Activated CD8-positive, alpha-beta memory T cell treated with anti-CD3 and anti-CD28 coated beads, Interleukin-2, amount 10 ng/mL, durations not matched to agents 7 days and 5 days (primary cell): Measurements from ENCODE around the gene FBN2. TPM values are rescaled to one million over a fixed set of nuclear protein-coding genes. Genes with fewer than 3 reads are reported as not detected.

Experiments used
- ATAC-seq: fragments of 150-1000 bp; cut with Tn5 transposase; one replicate; pipeline ENCODE4 v1.10.0; 2021; ENCODE audit warnings: moderate library complexity
- CTCF ChIA-PET: fragments of 350-600 bp; sonication (Branson Sonifier 250); formaldehyde crosslinking; loops from one replicate; lab custom pipeline; 2021; ENCODE audit warnings: antibody characterized with exemption; lab: Charles Lee
- DNase-seq: peaks from one replicate; pipeline ENCODE4 v3.0.0-alpha.2; 2020
- H3K27ac Mint-ChIP-seq: one replicate; pipeline ENCODE4 v1.8.0; 2021; ENCODE audit warnings: mild to moderate bottlenecking, mixed read lengths
- H3K27me3 Mint-ChIP-seq: one replicate; pipeline ENCODE4 v1.8.0; 2021; ENCODE audit warnings: mixed read lengths
- H3K36me3 Mint-ChIP-seq: one replicate; pipeline ENCODE4 v1.8.0; 2021; ENCODE audit warnings: mild to moderate bottlenecking, mixed read lengths
- H3K4me1 Mint-ChIP-seq: one replicate; pipeline ENCODE4 v1.8.0; 2021; ENCODE audit warnings: mixed read lengths
- H3K4me3 Mint-ChIP-seq: one replicate; pipeline ENCODE4 v1.8.0; 2021; ENCODE audit warnings: mild to moderate bottlenecking, moderate library complexity, mixed read lengths
- H3K9me3 Mint-ChIP-seq: one replicate; pipeline ENCODE4 v1.8.0; 2022; ENCODE audit warnings: low read depth, mixed read lengths
- total RNA-seq, 2 experiments: library from RNA; stranded (reverse); gene quantifications; one replicate each; pipeline ENCODE4 v1.2.3, GENCODE V29; 2021

FBN2 gene
- total RNA-seq, 2 experiments from 2014 or later = not detected

DNA sequence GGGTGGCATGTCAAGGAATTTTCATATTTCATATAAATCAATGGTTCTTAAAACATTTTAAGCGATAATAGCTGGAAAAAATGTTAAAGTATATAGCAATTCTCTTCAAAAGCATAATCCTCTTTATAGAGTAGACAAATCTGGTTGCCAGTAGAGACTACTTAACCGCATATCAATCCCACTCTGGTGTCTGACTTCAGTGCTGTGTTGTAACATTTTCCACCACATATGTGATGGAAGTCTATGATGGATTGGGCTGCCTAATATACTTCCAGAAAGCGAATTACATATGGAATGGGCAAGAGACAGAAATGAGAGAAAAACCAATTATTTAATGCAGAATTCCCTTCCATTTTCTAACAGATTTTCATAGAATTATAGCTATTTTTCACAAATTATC is 54.3 kb downstream of the FBN2 start:
- H3K27ac Mint-ChIP-seq = no peak overlapping the region
- DNase-seq (no peak), ATAC-seq (no peak)
- no peak overlapping the region for H3K4me3 Mint-ChIP-seq
- no peaks in the 10 kb centered on the region for H3K36me3 Mint-ChIP-seq
- no peaks in the 10 kb centered on the region for H3K27me3 Mint-ChIP-seq
- no peaks in the 10 kb centered on the region for H3K9me3 Mint-ChIP-seq
- CTCF ChIA-PET = no interaction called here
- H3K4me1 Mint-ChIP-seq = no peaks in the 10 kb centered on the region

DNA sequence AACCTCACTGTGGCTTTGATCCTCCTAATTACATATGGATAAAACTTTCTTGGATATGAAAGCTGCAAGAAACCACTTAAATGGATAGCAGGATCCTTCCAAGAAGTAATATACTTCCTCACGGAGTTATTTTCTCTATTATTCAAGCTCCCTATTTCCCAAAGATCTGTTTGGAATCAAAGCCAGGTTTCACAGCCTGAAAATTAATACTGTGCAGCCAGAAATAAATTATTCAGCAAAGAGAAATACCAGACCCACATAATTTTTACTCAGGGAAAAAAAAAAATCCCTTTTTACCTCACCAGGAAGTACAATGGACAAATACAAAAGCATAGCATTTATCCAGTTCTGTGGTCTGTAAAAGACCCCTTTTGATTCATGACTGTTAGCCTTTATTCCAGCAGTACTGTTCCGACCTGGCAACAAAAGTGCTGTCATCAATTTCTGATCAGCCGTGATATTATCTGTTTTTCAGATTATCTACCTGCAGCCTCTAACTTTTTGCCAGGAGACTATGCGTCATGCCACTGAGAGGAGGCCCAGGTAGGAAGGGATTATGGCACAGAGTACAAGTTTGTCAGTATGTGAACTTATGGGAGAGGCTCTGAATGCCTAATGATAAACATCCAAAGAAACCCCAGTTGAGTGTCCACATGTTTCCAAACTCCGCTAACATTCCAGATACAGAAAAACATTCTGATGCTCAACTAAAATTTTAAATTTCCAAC is 57.0 kb downstream of the FBN2 start:
- no peak for DNase-seq
- Mint-ChIP-seq H3K9me3 (no peaks in the 10 kb centered on the region), H3K27ac (no peak overlapping the region), H3K4me1 (no peaks in the 10 kb centered on the region), H3K36me3 (no peaks in the 10 kb centered on the region), H3K4me3 (no peak overlapping the region), H3K27me3 (no peaks in the 10 kb centered on the region)
- no peak for ATAC-seq
- CTCF ChIA-PET = no interaction called here

DNA sequence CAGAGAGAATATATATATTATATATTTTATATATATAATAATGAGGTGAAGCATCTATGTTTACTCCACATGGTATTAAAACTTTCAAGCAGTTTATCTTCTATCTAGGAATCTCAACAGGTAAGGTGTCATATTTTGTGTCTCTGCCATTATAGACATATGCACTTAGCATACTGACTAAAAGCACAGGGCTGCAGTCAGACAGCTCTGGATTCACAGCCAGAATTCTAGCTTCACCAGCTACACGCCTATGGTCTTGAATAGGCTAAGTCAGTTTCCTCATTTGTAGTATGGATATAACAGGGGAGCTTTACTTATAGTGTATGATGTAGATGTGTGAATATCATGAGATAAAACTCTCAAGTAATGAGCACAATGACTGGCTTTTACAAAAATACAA is 57.9 kb downstream of the FBN2 start:
- CTCF ChIA-PET = no interaction called here
- H3K36me3 Mint-ChIP-seq = no peaks in the 10 kb centered on the region
- H3K27ac Mint-ChIP-seq = no peak overlapping the region
- no peaks in the 10 kb centered on the region for H3K9me3 Mint-ChIP-seq
- no peaks in the 10 kb centered on the region for H3K4me1 Mint-ChIP-seq
- ATAC-seq (no peak), DNase-seq (no peak)
- H3K4me3 Mint-ChIP-seq = no peak overlapping the region
- H3K27me3 Mint-ChIP-seq = no peaks in the 10 kb centered on the region

DNA sequence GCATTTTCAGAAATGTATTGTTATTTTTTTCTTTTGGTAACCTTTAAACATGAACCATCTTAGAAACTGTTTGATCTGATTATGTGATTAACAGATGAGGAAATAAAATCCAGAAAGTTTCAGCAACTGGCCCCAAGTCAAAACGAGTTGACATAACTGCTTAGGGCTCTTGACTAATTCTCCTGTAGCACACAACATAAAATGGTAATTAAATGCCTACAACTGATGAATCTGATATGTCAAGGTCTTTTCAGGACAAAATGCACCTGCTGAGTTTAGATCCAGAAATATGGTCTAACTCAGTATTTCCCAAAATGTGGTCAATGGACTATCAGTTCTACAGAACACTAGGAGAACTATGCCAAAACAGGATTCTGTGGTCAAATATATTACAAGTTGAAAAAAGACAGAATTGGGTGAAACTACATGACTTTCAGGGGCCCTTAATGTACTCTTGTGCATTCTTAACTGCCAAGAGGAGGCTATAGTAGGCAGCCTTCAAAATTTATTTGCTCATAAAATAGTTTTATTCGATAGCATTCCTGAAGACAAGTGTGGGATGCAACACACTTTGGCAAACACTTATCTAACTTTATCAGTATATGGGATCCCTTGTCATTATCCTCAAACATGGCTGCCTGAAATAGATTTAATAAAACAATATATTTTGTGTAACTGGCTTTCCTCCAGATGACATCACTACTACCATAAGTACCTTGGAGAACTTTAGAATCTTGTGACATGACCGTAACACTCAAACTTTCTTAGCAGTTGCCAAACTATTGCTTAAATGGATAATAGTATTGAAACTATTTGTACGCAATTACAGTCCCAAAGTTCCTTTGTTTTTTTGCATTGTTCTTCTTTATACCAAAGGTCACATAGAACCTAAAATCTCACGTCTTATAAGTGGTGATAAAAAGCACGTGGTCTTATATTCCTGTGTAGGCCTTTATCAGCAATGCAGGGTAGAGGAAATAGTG is 59.4 kb downstream of the FBN2 start:
- ATAC-seq (no peak), DNase-seq (no peak)
- H3K27me3 Mint-ChIP-seq = no peaks in the 10 kb centered on the region
- no peak overlapping the region for H3K27ac Mint-ChIP-seq
- H3K4me3 Mint-ChIP-seq = no peak overlapping the region
- no peaks in the 10 kb centered on the region for H3K4me1 Mint-ChIP-seq
- no peaks in the 10 kb centered on the region for H3K36me3 Mint-ChIP-seq
- CTCF ChIA-PET = no interaction called here
- H3K9me3 Mint-ChIP-seq = no peaks in the 10 kb centered on the region

DNA sequence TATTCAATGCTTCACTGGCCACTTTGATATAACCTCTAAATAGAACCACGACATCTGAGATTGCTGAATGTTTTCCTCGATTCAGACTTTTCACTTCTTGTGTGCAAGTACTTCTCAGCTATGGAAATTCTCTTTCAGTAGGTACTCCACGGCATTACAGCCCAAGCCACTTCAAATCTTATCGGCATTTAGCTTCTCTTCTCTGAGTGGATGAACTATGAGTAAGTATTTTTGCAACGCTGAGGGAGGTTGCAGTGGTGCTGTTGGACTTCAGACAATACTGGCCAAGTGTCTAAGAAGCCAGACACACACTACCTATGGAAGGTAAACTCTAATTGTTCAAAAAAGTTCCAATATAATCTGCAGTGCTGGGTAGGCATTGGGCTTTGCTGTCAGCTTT is 60.1 kb downstream of the FBN2 start:
- H3K9me3 Mint-ChIP-seq = no peaks in the 10 kb centered on the region
- no peaks in the 10 kb centered on the region for H3K36me3 Mint-ChIP-seq
- no peak for ATAC-seq
- no peaks in the 10 kb centered on the region for H3K4me1 Mint-ChIP-seq
- H3K27me3 Mint-ChIP-seq = no peaks in the 10 kb centered on the region
- CTCF ChIA-PET = no interaction called here
- no peak overlapping the region for H3K4me3 Mint-ChIP-seq
- H3K27ac Mint-ChIP-seq = no peak overlapping the region
- DNase-seq = no peak

DNA sequence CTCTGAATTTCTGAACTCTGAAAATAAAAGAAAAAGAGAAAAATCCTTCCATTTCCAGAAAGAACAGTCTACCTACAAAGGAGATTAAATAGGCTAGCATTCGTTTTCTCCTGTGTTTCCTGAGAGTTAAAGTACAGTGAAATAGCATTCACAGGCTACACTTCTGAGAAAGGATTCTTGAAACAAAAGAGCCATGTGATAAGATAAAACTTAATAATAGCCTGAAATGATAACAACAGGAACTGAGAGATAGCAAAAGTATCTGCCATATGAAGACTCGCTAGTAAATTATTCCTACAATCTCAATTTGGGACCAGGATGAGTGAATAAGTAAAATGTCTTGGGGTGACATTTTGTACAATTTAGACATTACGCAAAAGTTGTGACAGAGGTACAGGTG is 62.4 kb downstream of the FBN2 start:
- H3K27ac Mint-ChIP-seq = no peak overlapping the region
- H3K4me1 Mint-ChIP-seq = no peaks in the 10 kb centered on the region
- H3K36me3 Mint-ChIP-seq = no peaks in the 10 kb centered on the region
- peaks cover 2% of the 10 kb centered on the region for H3K9me3 Mint-ChIP-seq
- DNase-seq = no peak
- H3K4me3 Mint-ChIP-seq = no peak overlapping the region
- ATAC-seq = no peak
- CTCF ChIA-PET = no interaction called here
- no peaks in the 10 kb centered on the region for H3K27me3 Mint-ChIP-seq

DNA sequence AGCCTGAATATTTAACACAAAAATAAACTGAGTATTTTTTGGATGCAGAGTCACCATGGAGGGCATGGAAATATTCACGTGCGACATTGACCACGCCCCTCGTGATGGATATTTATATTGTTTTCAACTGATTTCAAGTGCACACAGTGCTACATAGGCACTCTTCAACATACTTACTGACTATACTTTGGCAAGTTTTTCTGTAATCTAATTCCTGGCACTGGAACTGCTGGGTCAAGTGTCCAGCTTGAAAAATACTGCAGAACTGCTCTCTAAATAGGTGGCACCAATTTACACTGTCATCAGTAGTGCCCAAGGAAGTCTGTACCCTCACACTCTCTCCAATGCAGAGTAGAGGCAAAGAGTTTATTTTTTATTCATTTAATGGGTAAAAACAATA is 65.1 kb downstream of the FBN2 start:
- CTCF ChIA-PET = no interaction called here
- no peaks in the 10 kb centered on the region for H3K4me1 Mint-ChIP-seq
- peaks cover 2% of the 10 kb centered on the region for H3K9me3 Mint-ChIP-seq
- H3K36me3 Mint-ChIP-seq = no peaks in the 10 kb centered on the region
- H3K4me3 Mint-ChIP-seq = no peak overlapping the region
- no peak for ATAC-seq
- H3K27me3 Mint-ChIP-seq = no peaks in the 10 kb centered on the region
- H3K27ac Mint-ChIP-seq = no peak overlapping the region
- no peak for DNase-seq

DNA sequence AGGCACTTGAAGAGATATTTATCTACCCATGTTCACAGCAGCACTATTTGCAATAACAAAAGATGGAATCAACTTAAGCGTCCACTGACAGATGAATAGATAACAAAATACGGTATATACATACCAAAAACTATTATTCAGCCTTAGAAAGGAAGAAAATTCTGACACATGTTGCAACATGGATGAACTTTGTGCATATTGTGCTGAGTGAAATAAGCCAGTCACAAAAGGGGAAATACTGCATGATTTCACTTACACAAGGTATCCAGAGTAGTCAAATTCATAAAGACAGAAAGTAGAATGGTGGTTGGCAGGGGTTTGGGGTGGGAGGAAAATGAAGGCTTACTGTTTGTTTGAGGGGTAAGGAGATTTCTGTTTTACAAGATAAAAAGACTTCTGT is 66.0 kb downstream of the FBN2 start:
- no peaks in the 10 kb centered on the region for H3K4me1 Mint-ChIP-seq

DNA sequence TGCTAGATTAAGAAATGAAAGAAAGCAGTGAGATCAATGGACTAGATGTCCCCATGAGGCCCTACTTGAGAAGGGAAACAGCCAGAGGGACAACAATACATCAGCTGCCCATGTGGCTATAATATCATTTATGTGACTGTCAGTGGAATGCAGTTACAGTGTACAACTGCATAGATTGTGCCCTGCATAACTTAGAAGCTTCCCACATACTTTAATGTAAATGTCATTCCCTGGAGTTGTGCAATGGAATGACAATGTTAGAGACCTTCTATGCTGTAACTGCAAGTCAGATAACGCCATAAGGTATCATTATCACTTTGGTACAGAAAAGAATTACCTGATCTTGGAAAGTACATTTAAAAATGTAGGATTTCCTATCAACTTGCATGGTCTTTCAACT is 67.4 kb downstream of the FBN2 start:
- ATAC-seq = no peak
- Mint-ChIP-seq H3K4me1 (no peaks in the 10 kb centered on the region), H3K4me3 (no peak overlapping the region), H3K27ac (no peak overlapping the region), H3K27me3 (no peaks in the 10 kb centered on the region), H3K9me3 (peaks cover 2% of the 10 kb centered on the region), H3K36me3 (no peaks in the 10 kb centered on the region)
- CTCF ChIA-PET = no interaction called here
- no peak for DNase-seq

More for the DNA sequence above, 66.0 kb downstream of the FBN2 start:
- DNase-seq = no peak
- Mint-ChIP-seq H3K27me3 (no peaks in the 10 kb centered on the region), H3K27ac (no peak overlapping the region), H3K36me3 (no peaks in the 10 kb centered on the region), H3K4me3 (no peak overlapping the region), H3K9me3 (peaks cover 2% of the 10 kb centered on the region)
- CTCF ChIA-PET = no interaction called here
- ATAC-seq = no peak

DNA sequence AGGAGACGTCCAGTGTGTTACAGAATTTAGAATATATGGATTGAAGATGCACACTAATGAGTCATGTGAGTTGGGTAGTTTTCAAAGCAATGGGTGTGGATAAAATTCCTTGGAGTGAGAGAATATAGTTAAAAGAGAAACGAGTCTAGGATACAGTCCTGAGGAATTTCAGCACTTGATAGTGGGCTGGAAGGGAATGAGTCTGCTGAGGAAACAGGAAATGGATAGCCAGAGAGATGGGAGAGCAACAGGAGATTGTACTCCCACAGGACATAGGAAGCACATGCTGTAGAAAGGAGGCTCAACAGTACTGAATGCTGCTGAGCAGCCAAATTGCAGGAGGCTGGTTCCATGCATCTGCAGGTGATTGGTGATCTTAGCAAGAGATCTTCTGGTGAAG is 68.1 kb downstream of the FBN2 start:
- Mint-ChIP-seq H3K27ac (no peak overlapping the region), H3K36me3 (no peaks in the 10 kb centered on the region), H3K27me3 (no peaks in the 10 kb centered on the region), H3K9me3 (peaks cover 2% of the 10 kb centered on the region), H3K4me3 (no peak overlapping the region), H3K4me1 (no peaks in the 10 kb centered on the region)
- CTCF ChIA-PET = no interaction called here
- no peak for DNase-seq
- ATAC-seq = no peak

DNA sequence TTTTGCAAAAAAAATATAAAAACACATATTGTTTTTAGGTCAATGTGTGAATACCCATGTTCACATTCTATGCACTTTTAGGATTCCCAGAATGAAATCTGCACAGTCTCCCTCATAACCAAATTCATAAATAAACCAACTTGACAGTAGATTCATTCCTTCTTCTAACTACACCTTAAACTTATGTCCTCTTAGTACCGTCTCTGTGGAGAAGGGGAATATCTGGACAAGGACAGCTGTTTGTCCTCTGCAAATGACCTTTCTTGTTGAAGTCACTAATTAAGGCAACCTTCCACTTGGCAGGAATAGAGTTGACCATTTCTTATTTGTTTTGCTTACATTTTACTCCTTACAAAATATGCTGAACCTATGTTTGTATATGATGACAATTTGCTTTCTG is 71.1 kb downstream of the FBN2 start:
- no peak overlapping the region for H3K4me3 Mint-ChIP-seq
- no peaks in the 10 kb centered on the region for H3K36me3 Mint-ChIP-seq
- peaks cover 1% of the 10 kb centered on the region for H3K9me3 Mint-ChIP-seq
- ATAC-seq = no peak
- CTCF ChIA-PET = no interaction called here
- H3K4me1 Mint-ChIP-seq = no peaks in the 10 kb centered on the region
- no peak for DNase-seq
- no peak overlapping the region for H3K27ac Mint-ChIP-seq
- no peaks in the 10 kb centered on the region for H3K27me3 Mint-ChIP-seq

DNA sequence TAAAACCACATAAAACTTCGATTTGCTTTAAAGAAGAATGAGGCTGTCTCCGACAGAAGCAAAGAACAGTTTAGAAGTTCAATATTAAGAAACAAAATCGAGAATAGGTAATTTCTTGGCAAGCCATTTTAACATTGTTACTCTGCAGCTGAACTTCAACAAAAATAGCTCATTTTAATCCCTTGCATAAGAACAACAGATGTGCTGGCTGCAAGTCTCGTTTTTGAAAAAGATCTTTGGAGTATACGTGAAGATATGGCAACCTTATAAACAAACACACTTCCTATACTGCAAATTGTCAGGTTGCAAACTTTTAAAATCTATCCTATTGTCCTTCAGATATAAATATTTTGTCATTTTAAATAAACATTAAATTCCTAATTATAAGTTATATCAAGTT is 71.5 kb downstream of the FBN2 start:
- H3K4me3 Mint-ChIP-seq = no peak overlapping the region
- no peak overlapping the region for H3K27ac Mint-ChIP-seq
- H3K27me3 Mint-ChIP-seq = no peaks in the 10 kb centered on the region
- no peak for DNase-seq
- no peaks in the 10 kb centered on the region for H3K36me3 Mint-ChIP-seq
- no peak for ATAC-seq
- no peaks in the 10 kb centered on the region for H3K9me3 Mint-ChIP-seq
- H3K4me1 Mint-ChIP-seq = no peaks in the 10 kb centered on the region
- CTCF ChIA-PET = no interaction called here

DNA sequence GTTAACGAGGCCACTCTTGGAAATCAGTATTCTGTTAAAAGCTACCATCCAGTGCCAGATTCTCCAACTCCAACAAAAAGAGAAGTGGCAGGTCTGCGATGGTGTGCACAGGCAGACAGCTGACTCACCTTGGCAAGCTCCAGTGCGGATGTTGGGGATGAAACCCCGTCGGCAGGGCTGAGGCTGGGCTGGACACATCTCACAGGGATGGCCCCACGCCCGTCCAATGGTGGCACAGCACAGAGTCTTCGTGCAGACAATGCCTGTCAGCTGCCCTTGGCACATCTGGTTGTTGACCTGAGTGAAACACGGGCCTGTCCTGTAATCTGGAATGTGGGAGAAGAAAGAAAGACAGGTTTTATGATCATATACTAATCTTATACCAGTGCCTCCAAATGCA is 73.4 kb downstream of the FBN2 start:
- Mint-ChIP-seq H3K4me3 (no peak overlapping the region), H3K9me3 (no peaks in the 10 kb centered on the region), H3K27me3 (no peaks in the 10 kb centered on the region), H3K27ac (no peak overlapping the region), H3K4me1 (no peaks in the 10 kb centered on the region), H3K36me3 (no peaks in the 10 kb centered on the region)
- CTCF ChIA-PET = no interaction called here
- DNase-seq (no peak), ATAC-seq (no peak)

DNA sequence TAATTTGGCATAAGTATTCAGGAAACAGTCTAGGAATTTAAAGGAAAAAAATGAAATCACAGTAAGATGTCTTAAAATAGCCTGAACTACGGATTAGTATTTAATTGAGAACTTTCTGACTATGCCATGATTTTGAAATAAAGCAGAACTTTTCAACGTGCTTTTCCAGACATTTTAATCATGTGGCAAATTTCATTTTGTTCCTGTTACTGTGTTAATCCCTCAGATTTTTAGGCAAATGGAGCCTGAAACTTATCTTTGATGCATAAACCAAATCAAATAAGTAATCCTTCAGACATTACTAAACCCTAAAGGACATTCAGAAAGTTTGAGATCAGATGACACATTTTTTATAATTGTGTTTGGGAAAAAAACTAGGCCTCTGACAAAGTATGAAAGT is 75.7 kb downstream of the FBN2 start:
- no peak for ATAC-seq
- Mint-ChIP-seq H3K36me3 (no peaks in the 10 kb centered on the region), H3K27me3 (no peaks in the 10 kb centered on the region), H3K9me3 (no peaks in the 10 kb centered on the region), H3K4me3 (no peak overlapping the region), H3K27ac (no peak overlapping the region), H3K4me1 (no peaks in the 10 kb centered on the region)
- CTCF ChIA-PET = no interaction called here
- DNase-seq = no peak
